ENCODE measurements around the gene TACC2. TPM values are rescaled to one million over a fixed set of nuclear protein-coding genes. Genes with fewer than 3 reads are reported as not detected.

Gene TACC2
- polyA plus RNA-seq, 3 donors from 2014 or later, result not detected

- Mint-ChIP-seq H3K27ac (no peak overlapping the region), H3K4me1 (peaks cover 10 to 17% of the 10 kb centered on the region in 2 donors), H3K36me3 (no peaks in the 10 kb centered on the region), H3K4me3 (no peak overlapping the region), H3K9me3 (no peaks in the 10 kb centered on the region), H3K27me3 (ENCODE audit: low read depth in 3 of 3) (peaks cover 0 to 2% (median 1%) of the 10 kb centered on the region in 3 donors)
- no peak for DNase-seq
Observed at GRCh38 chr10:122290833-122291532, 302.0 kb downstream of the TACC2 start.

- no peak overlapping the region for H3K4me3 Mint-ChIP-seq
- no peaks in the 10 kb centered on the region for H3K36me3 Mint-ChIP-seq
- H3K4me1 Mint-ChIP-seq, result peaks cover 10 to 22% of the 10 kb centered on the region in 2 donors
- peaks cover under 1 to 3% (median 1%) of the 10 kb centered on the region in 3 donors for H3K27me3 Mint-ChIP-seq (ENCODE audit: low read depth in 3 of 3)
- no peaks in the 10 kb centered on the region for H3K9me3 Mint-ChIP-seq
- H3K27ac Mint-ChIP-seq, result no peak overlapping the region
- DNase-seq, result no peak
Observed at GRCh38 chr10:122291739-122292138, 302.8 kb downstream of the TACC2 start.

GRCh38 chr10:122292376-122292775 lies 303.4 kb downstream of the TACC2 start:
- H3K4me1 Mint-ChIP-seq, result peaks cover 10 to 22% of the 10 kb centered on the region in 2 donors
- H3K27ac Mint-ChIP-seq, result no peak overlapping the region
- no peak overlapping the region for H3K4me3 Mint-ChIP-seq
- H3K9me3 Mint-ChIP-seq, result no peaks in the 10 kb centered on the region
- peaks cover 1 to 3% (median 2%) of the 10 kb centered on the region in 3 donors for H3K27me3 Mint-ChIP-seq (ENCODE audit: low read depth in 3 of 3)
- no peaks in the 10 kb centered on the region for H3K36me3 Mint-ChIP-seq
- DNase-seq, result no peak

GRCh38 chr10:122293156-122293960 lies 304.4 kb downstream of the TACC2 start:
- H3K27me3 Mint-ChIP-seq (ENCODE audit: low read depth in 3 of 3), result peaks cover 1 to 3% (median 2%) of the 10 kb centered on the region in 3 donors
- peaks cover 10 to 22% of the 10 kb centered on the region in 2 donors for H3K4me1 Mint-ChIP-seq
- no peaks in the 10 kb centered on the region for H3K9me3 Mint-ChIP-seq
- no peaks in the 10 kb centered on the region for H3K36me3 Mint-ChIP-seq
- no peak for DNase-seq
- no peak overlapping the region for H3K4me3 Mint-ChIP-seq
- no peak overlapping the region for H3K27ac Mint-ChIP-seq

- no peak overlapping the region for H3K4me3 Mint-ChIP-seq
- H3K36me3 Mint-ChIP-seq, result no peaks in the 10 kb centered on the region
- DNase-seq, result no peak
- peaks cover 1 to 5% (median 3%) of the 10 kb centered on the region in 3 donors for H3K27me3 Mint-ChIP-seq (ENCODE audit: low read depth in 3 of 3)
- peaks cover 12 to 25% of the 10 kb centered on the region in 2 donors for H3K4me1 Mint-ChIP-seq
- no peaks in the 10 kb centered on the region for H3K9me3 Mint-ChIP-seq
- H3K27ac Mint-ChIP-seq, result no peak overlapping the region
Observed at GRCh38 chr10:122293961-122294380, 305.0 kb downstream of the TACC2 start.

- Mint-ChIP-seq H3K27me3 (ENCODE audit: low read depth in 3 of 3) (peaks cover 1 to 5% (median 3%) of the 10 kb centered on the region in 3 donors), H3K9me3 (no peaks in the 10 kb centered on the region), H3K36me3 (no peaks in the 10 kb centered on the region), H3K27ac (peak overlapping the region in 1 of 6 donors; percentile 26), H3K4me3 (peak overlapping the region in 4 of 5 donors; percentile 5 to 55 (median 41)), H3K4me1 (peaks cover 12 to 33% of the 10 kb centered on the region in 2 donors)
- DNase-seq, result no peak
Observed at GRCh38 chr10:122294511-122295450, 305.8 kb downstream of the TACC2 start.

- Mint-ChIP-seq H3K4me1 (peaks cover 12 to 35% of the 10 kb centered on the region in 2 donors), H3K27ac (peak overlapping the region in 1 of 6 donors; percentile 31), H3K27me3 (ENCODE audit: low read depth in 3 of 3) (peaks cover 1 to 5% (median 3%) of the 10 kb centered on the region in 3 donors), H3K4me3 (peak overlapping the region in 4 of 5 donors; percentile 5 to 55 (median 41)), H3K36me3 (no peaks in the 10 kb centered on the region), H3K9me3 (no peaks in the 10 kb centered on the region)
- no peak for DNase-seq
Observed at GRCh38 chr10:122295451-122295809, 306.5 kb downstream of the TACC2 start.

- no peak overlapping the region for H3K27ac Mint-ChIP-seq
Observed at GRCh38 chr10:122296363-122297120, 307.6 kb downstream of the TACC2 start.

GRCh38 chr10:122297583-122297982 lies 308.6 kb downstream of the TACC2 start:
- no peaks in the 10 kb centered on the region for H3K36me3 Mint-ChIP-seq
- no peak for DNase-seq
- H3K27me3 Mint-ChIP-seq (ENCODE audit: low read depth in 3 of 3), result peaks cover 1 to 5% (median 3%) of the 10 kb centered on the region in 3 donors
- H3K9me3 Mint-ChIP-seq, result no peaks in the 10 kb centered on the region
- H3K27ac Mint-ChIP-seq, result no peak overlapping the region
- H3K4me1 Mint-ChIP-seq, result peaks cover 12 to 41% of the 10 kb centered on the region in 2 donors
- H3K4me3 Mint-ChIP-seq, result no peak overlapping the region

More at GRCh38 chr10:122296363-122297120, 307.6 kb downstream of the TACC2 start:
- H3K27me3 Mint-ChIP-seq (ENCODE audit: low read depth in 3 of 3), result peaks cover 1 to 5% (median 3%) of the 10 kb centered on the region in 3 donors
- H3K9me3 Mint-ChIP-seq, result no peaks in the 10 kb centered on the region
- H3K36me3 Mint-ChIP-seq, result no peaks in the 10 kb centered on the region
- peaks cover 12 to 41% of the 10 kb centered on the region in 2 donors for H3K4me1 Mint-ChIP-seq
- H3K4me3 Mint-ChIP-seq, result no peak overlapping the region
- no peak for DNase-seq

- H3K4me1 Mint-ChIP-seq, result peaks cover 12 to 41% of the 10 kb centered on the region in 2 donors
Observed at GRCh38 chr10:122298206-122298597, 309.2 kb downstream of the TACC2 start.

GRCh38 chr10:122298598-122299301 lies 309.8 kb downstream of the TACC2 start:
- Mint-ChIP-seq H3K27ac (peak overlapping the region in 2 of 6 donors; percentile 26 to 49), H3K4me3 (peak overlapping the region in 2 of 5 donors; percentile 21 to 65), H3K36me3 (no peaks in the 10 kb centered on the region), H3K27me3 (ENCODE audit: low read depth in 3 of 3) (peaks cover 1 to 5% (median 3%) of the 10 kb centered on the region in 3 donors), H3K9me3 (no peaks in the 10 kb centered on the region), H3K4me1 (peaks cover 12 to 41% of the 10 kb centered on the region in 2 donors)
- DNase-seq, result peak; percentile 42 to 61 (median 53)

More at GRCh38 chr10:122298206-122298597, 309.2 kb downstream of the TACC2 start:
- Mint-ChIP-seq H3K9me3 (no peaks in the 10 kb centered on the region), H3K4me3 (no peak overlapping the region), H3K27me3 (ENCODE audit: low read depth in 3 of 3) (peaks cover 1 to 5% (median 3%) of the 10 kb centered on the region in 3 donors), H3K36me3 (no peaks in the 10 kb centered on the region), H3K27ac (peak overlapping the region in 1 of 6 donors; percentile 26)
- no peak for DNase-seq

- no peak overlapping the region for H3K27ac Mint-ChIP-seq
- H3K9me3 Mint-ChIP-seq, result no peaks in the 10 kb centered on the region
- peaks cover 1 to 5% (median 3%) of the 10 kb centered on the region in 3 donors for H3K27me3 Mint-ChIP-seq (ENCODE audit: low read depth in 3 of 3)
- DNase-seq, result no peak
- peak overlapping the region in 1 of 5 donors; percentile 14 for H3K4me3 Mint-ChIP-seq
- no peaks in the 10 kb centered on the region for H3K36me3 Mint-ChIP-seq
- peaks cover 12 to 43% of the 10 kb centered on the region in 2 donors for H3K4me1 Mint-ChIP-seq
Observed at GRCh38 chr10:122299423-122300075, 310.6 kb downstream of the TACC2 start.

Data from immature natural killer cell (primary cell).